Aorta (tissue), 5 donors: Measurements from ENCODE around the gene CELF1. TPM values are rescaled to one million over a fixed set of nuclear protein-coding genes. Genes with fewer than 3 reads are reported as not detected.
A peak's percentile ranks its signal among the peaks of the same experiment; 100 is the strongest.
"Not testable (repeated sequence)": the region's sequence is repeated elsewhere in the genome, so short reads cannot be mapped to it uniquely, and the experiment has no call there.

ENCODE experiments used
- ATAC-seq: fragments of 200-7000 bp; cut with Tn5 transposase; one replicate; pipeline ENCODE4 v1.9.1; 2022; ENCODE audit warnings: moderate library complexity; ENCODE audit not compliant: low FRiP score
- DNase-seq, 2 donors: peaks; one replicate each; pipeline ENCODE4 v3.0.0-alpha.2; 2020
- H3K27ac ChIP-seq, 2 donors: one replicate each; pipeline ENCODE4 v1.5.1; 2013; ENCODE audit warnings: low read length in 2 of 2, mild to moderate bottlenecking in 2 of 2, moderate library complexity in 2 of 2, control low read depth in 1 of 2, inconsistent platforms in 1 of 2, low read depth in 1 of 2
- H3K27me3 ChIP-seq, 2 donors: one replicate each; pipeline ENCODE4 v1.6.1; 2013; ENCODE audit warnings: control low read depth in 1 of 2, low read length in 1 of 2, mild to moderate bottlenecking in 1 of 2, moderate library complexity in 1 of 2; ENCODE audit not compliant: insufficient read depth in 2 of 2, control insufficient read depth in 1 of 2
- H3K36me3 ChIP-seq, 2 donors: one replicate each; pipeline ENCODE4 v1.6.1; 2013; ENCODE audit warnings: control low read depth in 1 of 2, low read length in 1 of 2, mild to moderate bottlenecking in 1 of 2; ENCODE audit not compliant: insufficient read depth in 2 of 2, control insufficient read depth in 1 of 2
- H3K4me1 ChIP-seq, 2 donors: one replicate each; pipeline ENCODE4 v1.6.1; 2013; ENCODE audit warnings: low read length in 2 of 2, control low read depth in 1 of 2, mild to moderate bottlenecking in 1 of 2, moderate library complexity in 1 of 2; ENCODE audit not compliant: insufficient read depth in 2 of 2, control insufficient read depth in 1 of 2
- H3K4me3 ChIP-seq, 2 donors: one replicate each; pipeline ENCODE4 v1.5.1; 2013; ENCODE audit warnings: low read length in 2 of 2, control low read depth in 1 of 2, mild to moderate bottlenecking in 1 of 2
- H3K9me3 ChIP-seq: one replicate; pipeline ENCODE4 v1.6.1; 2013; ENCODE audit warnings: mild to moderate bottlenecking, low read length; ENCODE audit not compliant: control insufficient read depth
- WGBS, 2 donors: extraction: QIAGEN DNeasy Blood & Tissue Kit; methylation state at CpG; one replicate each; pipeline ENCODE4 v1.1.7; 2013; 5-methylcytosine and 5-hydroxymethylcytosine counted together
- intact Hi-C, 2 donors: fragments of 100-400 bp; cut with DNase I; formaldehyde crosslinking; loops; one replicate each; pipeline versions ENCODE4 v1.14.2 to v1.15.0; 2022
- polyA plus RNA-seq, 2 donors: library from polyadenylated mRNA; stranded (reverse); fragments of 200-250 nt; gene quantifications; one replicate each; pipeline ENCODE4 v1.2.3, GENCODE V29; 2013
- total RNA-seq, 2 donors: library from RNA; stranded (reverse); fragmentation: NEBNext Ultra II Directional; extraction: Animal tissue kit (Norgen Biotek cat#: 25700); gene quantifications; one replicate each; pipeline ENCODE4 v1.2.1, GENCODE V29; 2021
- donor health status: healthy with polysubstance abuse.
- donor health status: Bipolar disorder and iron deficiency.
- donor health status: DM: no; HTN: no; CAD: no.
- donor health status: DM: no; HTN: no; CAD: no.
- donor health status: DM: yes; HTN: yes; CAD: no.

Gene CELF1
- total and polyA plus RNA-seq, 4 donors: 11.3 to 114 (median 58.1) TPM

- peak; percentile 20 to 56 for DNase-seq
- Histone ChIP-seq H3K9me3 (no peaks in the 10 kb centered on the region), H3K27me3 (no peaks in the 10 kb centered on the region), H3K4me1 (no peaks in the 10 kb centered on the region), H3K4me3 (no peak overlapping the region), H3K27ac (no peak overlapping the region), H3K36me3 (peaks cover 5 to 8% of the 10 kb centered on the region in 2 donors)
- no peak for ATAC-seq
- 96 to 98% methylated on average over 7 of the region's 7 CpGs for WGBS, 2 donors
- intact Hi-C loops: loop anchor here in 1 of 2 donors (10.0 kb wide), 1 partner anchor 165 kb away; the partner anchor contains the start of gene SLC39A13
Measured at GRCh38 chr11:47569646-47570045, 16.7 kb upstream of the CELF1 start.

GRCh38 chr11:47566149-47566698 lies 13.3 kb upstream of the CELF1 start:
- intact Hi-C loops: no loop called here
- ATAC-seq: no peak

GRCh38 chr11:47565340-47566148 lies 12.6 kb upstream of the CELF1 start, which contains the start of gene PTPMT1:
Gene PTPMT1, plus strand, starts transcription at chr11:47565599. Its CDS starts 24 bp downstream, at chr11:47565623.
- Histone ChIP-seq H3K4me3 (peak within 1 kb of the TSS; percentile 77 to 98), H3K27me3 (no peaks in the 10 kb centered on the region), H3K27ac (peak within 1 kb of the TSS in 1 of 2 donors; percentile 47), H3K36me3 (no peaks in the 10 kb centered on the region), H3K9me3 (no peaks in the 10 kb centered on the region), H3K4me1 (no peaks in the 10 kb centered on the region)
- peak; percentile 93 for ATAC-seq
- intact Hi-C loops: no loop called here
- whole genome bisulfite sequencing, 2 donors: 0 to 1% methylated on average over 74 to 86 of the region's 86 CpGs
- peak; percentile 85 to 93 for DNase-seq

More at GRCh38 chr11:47566149-47566698, 13.3 kb upstream of the CELF1 start:
- DNase-seq: no peak
- no peaks in the 10 kb centered on the region for H3K4me1 ChIP-seq
- peaks cover 0 to under 1% of the 10 kb centered on the region in 2 donors for H3K36me3 ChIP-seq
- H3K27me3 ChIP-seq: no peaks in the 10 kb centered on the region
- peak overlapping the region; percentile 77 to 98 for H3K4me3 ChIP-seq
- 37 to 39% methylated on average over 17 of the region's 17 CpGs for WGBS, 2 donors
- peak overlapping the region in 1 of 2 donors; percentile 47 for H3K27ac ChIP-seq
- H3K9me3 ChIP-seq: no peaks in the 10 kb centered on the region

- 14 to 20% methylated on average over 10 to 11 of the region's 11 CpGs for WGBS, 2 donors
- no peaks in the 10 kb centered on the region for H3K4me1 ChIP-seq
- peak overlapping the region; percentile 77 to 98 for H3K4me3 ChIP-seq
- ATAC-seq: peak; percentile 49
- intact Hi-C loops: no loop called here
- H3K9me3 ChIP-seq: no peaks in the 10 kb centered on the region
- no peaks in the 10 kb centered on the region for H3K27me3 ChIP-seq
- H3K36me3 ChIP-seq: no peaks in the 10 kb centered on the region
- no peak overlapping the region for H3K27ac ChIP-seq
- DNase-seq: no peak
Measured at GRCh38 chr11:47564933-47565339, 12.0 kb upstream of the CELF1 start.

- H3K27me3 ChIP-seq, DNase-seq, H3K9me3 ChIP-seq, H3K4me3 ChIP-seq, H3K27ac ChIP-seq, ATAC-seq, H3K4me1 ChIP-seq, intact Hi-C loops, H3K36me3 ChIP-seq: not testable (repeated sequence)
- 96 to 98% methylated on average over 10 of the region's 10 CpGs for WGBS, 2 donors
Measured at GRCh38 chr11:47564366-47564765, 11.4 kb upstream of the CELF1 start.

GRCh38 chr11:47562393-47562792 lies 9.5 kb upstream of the CELF1 start:
- intact Hi-C loops, H3K27ac ChIP-seq, DNase-seq, H3K9me3 ChIP-seq, H3K36me3 ChIP-seq, H3K27me3 ChIP-seq, H3K4me1 ChIP-seq, H3K4me3 ChIP-seq, ATAC-seq: not testable (repeated sequence)
- 87 to 90% methylated on average over 4 of the region's 4 CpGs for WGBS, 2 donors

- H3K4me1 ChIP-seq: no peaks in the 10 kb centered on the region
- H3K9me3 ChIP-seq: no peaks in the 10 kb centered on the region
- intact Hi-C loops: no loop called here
- ATAC-seq: no peak
- 82 to 84% methylated on average over 2 of the region's 2 CpGs for WGBS, 2 donors
- no peak overlapping the region for H3K27ac ChIP-seq
- no peak overlapping the region for H3K4me3 ChIP-seq
- DNase-seq: no peak
- no peaks in the 10 kb centered on the region for H3K27me3 ChIP-seq
- H3K36me3 ChIP-seq: no peaks in the 10 kb centered on the region
Measured at GRCh38 chr11:47560426-47560825, 7.5 kb upstream of the CELF1 start.

GRCh38 chr11:47558695-47559094 lies 5.8 kb upstream of the CELF1 start:
- 97 to 100% methylated on average over 1 of the region's 1 CpG for WGBS, 2 donors
- Histone ChIP-seq H3K27ac (no peak overlapping the region), H3K9me3 (no peaks in the 10 kb centered on the region), H3K4me1 (no peaks in the 10 kb centered on the region), H3K36me3 (no peaks in the 10 kb centered on the region), H3K4me3 (no peak overlapping the region), H3K27me3 (no peaks in the 10 kb centered on the region)
- intact Hi-C loops: no loop called here
- no peak for ATAC-seq
- no peak for DNase-seq

- intact Hi-C loops, H3K27ac ChIP-seq, H3K27me3 ChIP-seq, H3K4me1 ChIP-seq, H3K4me3 ChIP-seq, DNase-seq, ATAC-seq, H3K36me3 ChIP-seq, H3K9me3 ChIP-seq: not testable (repeated sequence)
- WGBS, 2 donors: 96 to 98% methylated on average over 12 of the region's 12 CpGs
Measured at GRCh38 chr11:47557004-47557403, 4.1 kb upstream of the CELF1 start.
